Prostate gland (tissue), 2 donors: Measurements from ENCODE around the gene ALG13. TPM values are rescaled to one million over a fixed set of nuclear protein-coding genes. Genes with fewer than 3 reads are reported as not detected.
"Not testable (repeated sequence)": the region's sequence is repeated elsewhere in the genome, so short reads cannot be mapped to it uniquely, and the experiment has no call there.

Experiments
- DNase-seq: peaks from one replicate; pipeline ENCODE4 v3.0.0-alpha.2; 2019; ENCODE audit warnings: low spot score
- H3K27ac ChIP-seq, 2 donors: fragments of 200-600 bp; sonication (generic); 2 replicates each; pipeline ENCODE4 v1.5.1; 2017 to 2019
- H3K27me3 ChIP-seq: fragments of 200-600 bp; sonication (generic); replicated peaks from 2 replicates; pipeline ENCODE4 v1.5.1; 2019; ENCODE audit not compliant: insufficient read depth
- H3K36me3 ChIP-seq, 2 donors: fragments of 200-600 bp; sonication (generic); 1 replicate in 1 of 2; 2 replicates in 1 of 2; pipeline versions ENCODE4 v1.5.1 to v1.8.1; 2017 to 2019
- H3K4me1 ChIP-seq: fragments of 200-600 bp; sonication (generic); replicated peaks from 2 replicates; pipeline ENCODE4 v1.5.1; 2019
- H3K4me3 ChIP-seq, 2 donors: fragments of 200-600 bp; sonication (generic); 2 replicates each; pipeline ENCODE4 v1.5.1; 2017 to 2019
- H3K9me3 ChIP-seq: fragments of 200-600 bp; sonication (generic); 2 replicates; pipeline ENCODE4 v1.5.1; 2017
- POLR2A ChIP-seq: fragments of 450-650 bp; IDR thresholded peaks from one replicate; pipeline ENCODE4 v1.6.1; 2016; ENCODE audit warnings: antibody characterized with exemption, mild to moderate bottlenecking
- POLR2AphosphoS5 ChIP-seq: sonication (generic); formaldehyde crosslinking; IDR thresholded peaks from one replicate; pipeline ENCODE4 v1.6.1; 2017; ENCODE audit warnings: antibody characterized with exemption
- WGBS: methylation state at CpG from one replicate; pipeline ENCODE4 v1.1.5; 2018; 5-methylcytosine and 5-hydroxymethylcytosine counted together
- intact Hi-C: fragments of 100-400 bp; cut with DNase I; formaldehyde crosslinking; loops from one replicate; pipeline ENCODE4 v1.14.2; 2022
- total RNA-seq, 2 donors: library from RNA; depleted of rRNA; stranded (reverse); fragments of >200 nt; gene quantifications; one replicate each; pipeline ENCODE4 v1.1.0, GENCODE V29; 2016
- TF ChIP-seq, protein P1 (sequence below), 4 experiments: fragments of 200-600 bp in 2 of 4; fragments of 450-650 bp in 2 of 4; sonication (generic) in 2 of 4; IDR thresholded peaks; 1 replicate in 3 of 4; 2 replicates in 1 of 4; pipeline ENCODE4 v1.5.1; 2016 to 2019; ENCODE audit warnings: antibody characterized with exemption in 4 of 4, mild to moderate bottlenecking in 2 of 4, moderate library complexity in 2 of 4

The ALG13 gene
- total RNA-seq, result 100 to 1,000 TPM in 1 of 2 donors, 10 to 100 TPM in 1; 78.6 to 131 TPM

GRCh38 chrX:111680988-111681779 lies at the start of gene ALG13:
Gene ALG13, plus strand, starts transcription at chrX:111681170. Its CDS starts 49 bp downstream, at chrX:111681219.
- peak; percentile 81 for DNase-seq
- no peaks in the 10 kb centered on the region for H3K9me3 ChIP-seq
- no peaks in the 10 kb centered on the region for H3K4me1 ChIP-seq
- TF ChIP-seq, protein P1, sequence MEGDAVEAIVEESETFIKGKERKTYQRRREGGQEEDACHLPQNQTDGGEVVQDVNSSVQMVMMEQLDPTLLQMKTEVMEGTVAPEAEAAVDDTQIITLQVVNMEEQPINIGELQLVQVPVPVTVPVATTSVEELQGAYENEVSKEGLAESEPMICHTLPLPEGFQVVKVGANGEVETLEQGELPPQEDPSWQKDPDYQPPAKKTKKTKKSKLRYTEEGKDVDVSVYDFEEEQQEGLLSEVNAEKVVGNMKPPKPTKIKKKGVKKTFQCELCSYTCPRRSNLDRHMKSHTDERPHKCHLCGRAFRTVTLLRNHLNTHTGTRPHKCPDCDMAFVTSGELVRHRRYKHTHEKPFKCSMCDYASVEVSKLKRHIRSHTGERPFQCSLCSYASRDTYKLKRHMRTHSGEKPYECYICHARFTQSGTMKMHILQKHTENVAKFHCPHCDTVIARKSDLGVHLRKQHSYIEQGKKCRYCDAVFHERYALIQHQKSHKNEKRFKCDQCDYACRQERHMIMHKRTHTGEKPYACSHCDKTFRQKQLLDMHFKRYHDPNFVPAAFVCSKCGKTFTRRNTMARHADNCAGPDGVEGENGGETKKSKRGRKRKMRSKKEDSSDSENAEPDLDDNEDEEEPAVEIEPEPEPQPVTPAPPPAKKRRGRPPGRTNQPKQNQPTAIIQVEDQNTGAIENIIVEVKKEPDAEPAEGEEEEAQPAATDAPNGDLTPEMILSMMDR (IDR thresholded peaks at IDR 0.05), result peak; percentile 24 to 80 (median 62)
- TF ChIP-seq POLR2A, result peak; percentile 70
- peak; percentile 64 for TF ChIP-seq POLR2AphosphoS5
- no peaks in the 10 kb centered on the region for H3K36me3 ChIP-seq
- intact Hi-C loops, result no loop called here
- H3K27ac ChIP-seq, result peak within 1 kb of the TSS; percentile 96 to 98
- no peaks in the 10 kb centered on the region for H3K27me3 ChIP-seq
- peak within 1 kb of the TSS; percentile 63 to 68 for H3K4me3 ChIP-seq
- 0% methylated on average over 45 of the region's 69 CpGs for WGBS

- intact Hi-C loops, result no loop called here
- H3K36me3 ChIP-seq, result no peaks in the 10 kb centered on the region
- no peak overlapping the region for H3K27ac ChIP-seq
- H3K4me1 ChIP-seq, result no peaks in the 10 kb centered on the region
- WGBS, result 55% methylated on average over 1 of the region's 1 CpG
- H3K27me3 ChIP-seq, result no peaks in the 10 kb centered on the region
- no peaks in the 10 kb centered on the region for H3K9me3 ChIP-seq
- TF ChIP-seq POLR2AphosphoS5 (no peak), POLR2A (no peak)
- TF ChIP-seq, protein P1 (IDR thresholded peaks at IDR 0.05), result no peak
- H3K4me3 ChIP-seq, result no peak overlapping the region
- DNase-seq, result no peak
These were observed 45.9 kb upstream of the ALG13 start for GRCh38 chrX:111634823-111635729.

DNA sequence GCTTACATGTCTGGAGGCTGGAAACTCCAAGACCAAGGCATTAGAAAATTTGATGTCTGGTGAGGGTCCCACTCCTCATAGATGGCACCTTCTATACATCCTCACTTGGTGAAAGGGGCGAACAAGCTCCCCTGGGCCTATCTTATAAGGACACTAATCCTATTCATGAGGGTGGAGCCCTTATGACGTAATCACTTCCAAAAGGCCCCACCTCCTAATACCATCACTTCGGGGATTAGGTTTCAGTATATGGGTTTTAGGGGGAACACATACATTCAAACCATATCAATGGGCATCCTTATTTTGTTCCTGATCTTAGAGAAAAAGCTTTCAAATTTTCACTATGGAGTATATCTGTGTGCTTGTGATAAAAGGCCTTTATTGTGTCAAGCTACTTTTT lies 39.0 kb upstream of the ALG13 start:
- no peak overlapping the region for H3K27ac ChIP-seq
- intact Hi-C loops, result no loop called here
- H3K27me3 ChIP-seq, result no peaks in the 10 kb centered on the region
- no peak for TF ChIP-seq POLR2AphosphoS5
- TF ChIP-seq, protein P1 (IDR thresholded peaks at IDR 0.05), result no peak
- no peak for TF ChIP-seq POLR2A
- no peaks in the 10 kb centered on the region for H3K4me1 ChIP-seq
- no peaks in the 10 kb centered on the region for H3K9me3 ChIP-seq
- WGBS, result 94% methylated on average over 3 of the region's 3 CpGs
- H3K4me3 ChIP-seq, result no peak overlapping the region
- no peaks in the 10 kb centered on the region for H3K36me3 ChIP-seq
- DNase-seq, result no peak

GRCh38 chrX:111645165-111645564 lies 35.8 kb upstream of the ALG13 start:
- DNase-seq, H3K27me3 ChIP-seq, H3K4me3 ChIP-seq, H3K27ac ChIP-seq, intact Hi-C loops, H3K9me3 ChIP-seq, H3K4me1 ChIP-seq, H3K36me3 ChIP-seq: not testable (repeated sequence)
- 97% methylated on average over 3 of the region's 3 CpGs for WGBS

DNA sequence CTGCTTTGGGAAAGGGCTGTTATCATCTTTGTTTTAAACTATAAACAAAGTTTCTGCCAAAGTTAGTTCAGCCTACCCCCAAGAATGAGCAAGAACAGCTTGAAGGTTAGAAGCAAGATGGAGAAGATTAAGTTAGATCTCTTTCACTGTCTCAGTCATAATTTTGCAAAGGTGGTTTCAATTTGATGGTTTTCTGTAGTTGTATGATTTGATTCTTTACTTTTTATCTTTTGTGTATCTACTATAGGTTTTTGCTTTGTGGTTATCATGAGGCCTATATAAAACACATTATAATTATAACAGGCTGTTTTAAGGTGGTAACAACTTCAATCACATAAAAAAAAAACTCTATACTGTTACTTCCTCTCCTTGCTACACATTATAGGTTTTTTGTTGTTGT lies 35.4 kb upstream of the ALG13 start:
- no peak overlapping the region for H3K27ac ChIP-seq
- H3K4me3 ChIP-seq, result no peak overlapping the region
- no peaks in the 10 kb centered on the region for H3K4me1 ChIP-seq
- no peaks in the 10 kb centered on the region for H3K36me3 ChIP-seq
- no peaks in the 10 kb centered on the region for H3K27me3 ChIP-seq
- no peak for DNase-seq
- no peaks in the 10 kb centered on the region for H3K9me3 ChIP-seq
- TF ChIP-seq POLR2A (no peak), POLR2AphosphoS5 (no peak)
- TF ChIP-seq, protein P1 (IDR thresholded peaks at IDR 0.05), result no peak
- intact Hi-C loops, result no loop called here
